Measurements from ENCODE around the gene ACD.

- TF ChIP-seq CTCF (IDR thresholded peaks at IDR 0.05) (no peak), POLR2A (IDR thresholded peaks at IDR 0.05) (no peak)
Measured at GRCh38 chr16:67685388-67686112, 25.5 kb upstream of the ACD start.

Measured in breast epithelium (tissue), 3 donors.